Calu3 (cell line): ENCODE data around the gene RPL22. TPM values are rescaled to one million over a fixed set of nuclear protein-coding genes. Genes with fewer than 3 reads are reported as not detected.

Experiments
- BruUV-seq: library from RNA; stranded (reverse); fragments of 400-500 nt; replicated peaks from 2 replicates; lab custom pipeline; 2021; lab: Mats Ljungman, UMichigan
- CTCF ChIA-PET: fragments of 300-600 bp; sonication (Branson Sonifier 250); formaldehyde crosslinking; loops from one replicate; lab custom pipeline; 2022; ENCODE audit warnings: antibody characterized with exemption; lab: Charles Lee
- DNase-seq: peaks from one replicate; pipeline ENCODE4 v3.0.0; 2022
- H3K27ac Mint-ChIP-seq: one replicate; pipeline ENCODE4 v1.8.0; 2022; ENCODE audit warnings: mixed read lengths; ENCODE audit not compliant: unreplicated experiment
- H3K27me3 Mint-ChIP-seq: one replicate; pipeline ENCODE4 v1.8.0; 2022; ENCODE audit warnings: mixed read lengths; ENCODE audit not compliant: unreplicated experiment
- H3K36me3 Mint-ChIP-seq: one replicate; pipeline ENCODE4 v1.8.0; 2022; ENCODE audit warnings: mild to moderate bottlenecking, moderate library complexity, mixed read lengths; ENCODE audit not compliant: insufficient read depth, unreplicated experiment
- H3K4me1 Mint-ChIP-seq: one replicate; pipeline ENCODE4 v1.8.0; 2022; ENCODE audit warnings: mild to moderate bottlenecking, low read depth, mixed read lengths; ENCODE audit not compliant: unreplicated experiment
- H3K4me3 Mint-ChIP-seq: one replicate; pipeline ENCODE4 v1.8.0; 2022; ENCODE audit warnings: mild to moderate bottlenecking, low read depth, moderate library complexity, mixed read lengths; ENCODE audit not compliant: unreplicated experiment
- H3K9me3 Mint-ChIP-seq: one replicate; pipeline ENCODE4 v1.8.0; 2022; ENCODE audit warnings: low read depth, mixed read lengths; ENCODE audit not compliant: unreplicated experiment
- CTCF ChIP-seq: fragments of 200-600 bp; IDR thresholded peaks from one replicate; pipeline ENCODE4 v1.8.0; 2022; ENCODE audit warnings: antibody characterized with exemption; ENCODE audit not compliant: unreplicated experiment
- intact Hi-C: fragments of 100-400 bp; cut with micrococcal nuclease; formaldehyde crosslinking; loops from one replicate; pipeline ENCODE4 v1.10.0; 2022; ENCODE audit not compliant: unreplicated experiment
- total RNA-seq: library from RNA; stranded (reverse); gene quantifications from 2 replicates; pipeline ENCODE4 v1.2.3, GENCODE V29; 2022

Gene RPL22
- total RNA-seq, 1 experiment from 2014 or later, result 259 TPM

- peaks cover 46% of the 10 kb centered on the region for H3K36me3 Mint-ChIP-seq
- no TSS peak for BruUV-seq
- H3K4me1 Mint-ChIP-seq, result peaks cover 19% of the 10 kb centered on the region
- no peaks in the 10 kb centered on the region for H3K27me3 Mint-ChIP-seq
- no peak for DNase-seq
- intact Hi-C loops, result no loop called here
- peak overlapping the region; percentile 62 for H3K27ac Mint-ChIP-seq
- no peaks in the 10 kb centered on the region for H3K9me3 Mint-ChIP-seq
- peak overlapping the region; percentile 79 for H3K4me3 Mint-ChIP-seq
- TF ChIP-seq CTCF, result no peak
- CTCF ChIA-PET, result no interaction called here
Observed at GRCh38 chr1:6200188-6200809, 904 bp upstream of the RPL22 start.

DNA sequence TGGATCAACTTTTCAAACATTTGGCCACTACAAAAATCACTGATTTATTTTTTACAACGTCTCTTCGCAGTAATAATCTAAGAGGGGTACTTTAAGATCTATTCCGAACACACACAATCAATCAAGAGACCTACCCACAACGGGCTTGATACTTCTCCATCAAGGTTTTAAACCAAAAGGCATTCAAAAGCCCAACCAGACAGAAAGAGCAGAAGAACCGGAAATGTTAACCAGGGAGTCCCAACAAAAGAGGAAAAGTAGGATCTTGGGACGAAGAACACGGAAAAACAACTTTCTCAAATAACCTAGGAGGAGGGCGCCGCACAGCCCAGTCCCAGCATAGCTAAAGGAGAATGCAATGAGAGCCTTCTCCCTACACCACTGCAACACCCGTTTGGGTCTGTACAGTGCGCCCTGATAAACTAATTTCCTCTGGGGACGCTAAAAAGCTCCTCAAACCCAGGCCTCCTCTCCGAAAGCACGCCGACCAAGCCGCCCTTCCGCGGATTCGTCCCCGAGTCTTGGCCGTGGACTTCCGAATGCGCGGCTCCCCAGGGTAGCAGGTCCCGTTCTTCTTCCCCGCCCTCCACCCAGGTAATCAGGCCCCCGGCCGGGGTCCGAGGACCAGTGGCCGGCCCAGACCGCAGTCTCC, 623 bp downstream of the RPL22 start:
- peaks cover 54% of the 10 kb centered on the region for H3K36me3 Mint-ChIP-seq
- TSS peak; percentile 40 for BruUV-seq
- no peaks in the 10 kb centered on the region for H3K27me3 Mint-ChIP-seq
- peak overlapping the region; percentile 79 for H3K4me3 Mint-ChIP-seq
- intact Hi-C loops, result no loop called here
- CTCF ChIA-PET, result interaction anchor here (0.7 kb wide), 1 partner anchor 41 kb away, joined by 3 read pairs; no protein-coding TSS in a partner anchor
- no peak for DNase-seq
- TF ChIP-seq CTCF, result no peak
- H3K4me1 Mint-ChIP-seq, result peaks cover 19% of the 10 kb centered on the region
- H3K9me3 Mint-ChIP-seq, result no peaks in the 10 kb centered on the region
- H3K27ac Mint-ChIP-seq, result peak overlapping the region; percentile 87

GRCh38 chr1:6197746-6198427, 1.5 kb downstream of the RPL22 start:
- Mint-ChIP-seq H3K27ac (peak overlapping the region; percentile 87), H3K9me3 (no peaks in the 10 kb centered on the region), H3K4me1 (peaks cover 19% of the 10 kb centered on the region), H3K4me3 (peak overlapping the region; percentile 79), H3K36me3 (peaks cover 60% of the 10 kb centered on the region), H3K27me3 (no peaks in the 10 kb centered on the region)
- intact Hi-C loops, result no loop called here
- BruUV-seq, result no TSS peak
- no peak for DNase-seq
- no peak for TF ChIP-seq CTCF
- CTCF ChIA-PET, result no interaction called here

DNA sequence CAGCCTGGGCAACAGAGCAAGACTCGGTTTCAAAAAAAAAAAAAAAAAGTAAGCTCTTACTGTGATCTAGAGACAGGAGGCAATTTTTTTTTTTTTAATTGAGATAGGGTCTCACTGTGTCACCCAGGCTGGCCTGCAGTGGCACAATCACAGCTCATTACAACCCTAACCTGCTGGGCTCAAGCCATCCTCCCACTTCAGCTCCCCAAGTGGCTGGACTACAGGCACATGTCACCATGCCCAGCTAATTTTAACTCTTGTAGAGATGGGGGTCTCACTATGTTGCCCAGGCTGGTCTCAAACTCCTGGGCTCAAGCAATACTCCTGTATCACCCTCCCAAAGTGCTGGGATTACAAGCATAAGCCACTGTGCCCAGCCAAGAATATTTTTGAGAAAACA, 7.4 kb downstream of the RPL22 start:
- no peaks in the 10 kb centered on the region for H3K27me3 Mint-ChIP-seq
- intact Hi-C loops, result no loop called here
- no peak for TF ChIP-seq CTCF
- DNase-seq, result no peak
- H3K27ac Mint-ChIP-seq, result no peak overlapping the region
- no peaks in the 10 kb centered on the region for H3K4me1 Mint-ChIP-seq
- peaks cover 66% of the 10 kb centered on the region for H3K36me3 Mint-ChIP-seq
- no peak overlapping the region for H3K4me3 Mint-ChIP-seq
- no peaks in the 10 kb centered on the region for H3K9me3 Mint-ChIP-seq
- CTCF ChIA-PET, result interaction anchor here (0.8 kb wide), 1 partner anchor 13 kb away, joined by 5 read pairs; no protein-coding TSS in a partner anchor
- no TSS peak for BruUV-seq
